ENCODE data around the gene FMO2.

- no peak for TF ChIP-seq CTCF (IDR thresholded peaks at IDR 0.05)
- TF ChIP-seq POLR2A (IDR thresholded peaks at IDR 0.05), result no peak
Measured at GRCh38 chr1:171155484-171155883, 29.6 kb upstream of the FMO2 start.

Measured in body of pancreas (tissue), 4 donors.